ENCODE results near the gene PXDN.

Gene PXDN

DNA sequence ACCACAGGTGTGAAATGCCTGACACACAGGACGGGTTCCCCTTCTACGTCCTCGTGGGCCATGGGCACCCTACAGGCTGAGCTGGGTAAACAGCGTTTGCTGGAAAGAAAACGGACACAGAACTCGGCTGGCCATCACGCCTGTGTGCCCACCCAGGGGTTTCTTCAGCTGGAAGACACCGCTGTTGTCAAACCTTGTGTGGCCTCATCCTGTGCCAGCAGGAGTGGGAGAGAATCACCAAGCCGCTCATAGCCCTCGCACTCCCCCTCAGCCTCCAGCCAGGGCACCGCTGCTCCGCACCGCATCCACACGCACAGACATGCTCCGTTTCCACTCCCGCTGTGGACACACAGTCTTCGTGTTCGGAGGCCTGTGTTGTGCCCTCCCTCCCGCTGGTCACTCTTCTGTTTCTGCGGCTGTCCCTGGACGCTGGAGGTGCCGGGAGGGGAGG, 161.4 kb downstream of the PXDN start:
- Histone ChIP-seq H3K4me1 (ENCODE audit: low read length) (no peaks in the 10 kb centered on the region), H4K20me1 (ENCODE audit: insufficient read depth, low read length) (no peaks in the 10 kb centered on the region), H3K9ac (ENCODE audit: low read length) (no peak overlapping the region), H3K4me3 (ENCODE audit: low read length) (no peak overlapping the region), H3K27me3 (replicated peaks; ENCODE audit: insufficient read depth, low read length) (no peaks in the 10 kb centered on the region), H3K79me2 (ENCODE audit: low read length) (no peaks in the 10 kb centered on the region), H3F3A (ENCODE audit: insufficient read depth, low read length) (no peaks in the 10 kb centered on the region), H3K9me3 (replicated peaks; ENCODE audit: insufficient read depth, low read length) (no peaks in the 10 kb centered on the region), H3K27ac (ENCODE audit: low read length) (no peak overlapping the region), H3K4me2 (ENCODE audit: low read depth, low read length) (no peak overlapping the region), H3K36me3 (replicated peaks; ENCODE audit: insufficient read depth, low read length) (no peaks in the 10 kb centered on the region), H3K9me2 (replicated peaks; ENCODE audit: insufficient read depth, low read length) (no peaks in the 10 kb centered on the region), H2AFZ (ENCODE audit: low read length) (no peak overlapping the region)
- TF ChIP-seq EZH2 (optimal IDR thresholded peaks at IDR 0.05; ENCODE audit: low read depth, low read length): no peak
- TF ChIP-seq, protein P1, sequence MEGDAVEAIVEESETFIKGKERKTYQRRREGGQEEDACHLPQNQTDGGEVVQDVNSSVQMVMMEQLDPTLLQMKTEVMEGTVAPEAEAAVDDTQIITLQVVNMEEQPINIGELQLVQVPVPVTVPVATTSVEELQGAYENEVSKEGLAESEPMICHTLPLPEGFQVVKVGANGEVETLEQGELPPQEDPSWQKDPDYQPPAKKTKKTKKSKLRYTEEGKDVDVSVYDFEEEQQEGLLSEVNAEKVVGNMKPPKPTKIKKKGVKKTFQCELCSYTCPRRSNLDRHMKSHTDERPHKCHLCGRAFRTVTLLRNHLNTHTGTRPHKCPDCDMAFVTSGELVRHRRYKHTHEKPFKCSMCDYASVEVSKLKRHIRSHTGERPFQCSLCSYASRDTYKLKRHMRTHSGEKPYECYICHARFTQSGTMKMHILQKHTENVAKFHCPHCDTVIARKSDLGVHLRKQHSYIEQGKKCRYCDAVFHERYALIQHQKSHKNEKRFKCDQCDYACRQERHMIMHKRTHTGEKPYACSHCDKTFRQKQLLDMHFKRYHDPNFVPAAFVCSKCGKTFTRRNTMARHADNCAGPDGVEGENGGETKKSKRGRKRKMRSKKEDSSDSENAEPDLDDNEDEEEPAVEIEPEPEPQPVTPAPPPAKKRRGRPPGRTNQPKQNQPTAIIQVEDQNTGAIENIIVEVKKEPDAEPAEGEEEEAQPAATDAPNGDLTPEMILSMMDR (IDR thresholded peaks at IDR 0.05; ENCODE audit: low read length): no peak
- TF ChIP-seq EZH2phosphoT487 (IDR thresholded peaks at IDR 0.05; ENCODE audit: low read length): no peak
- no peak for DNase-seq

DNA sequence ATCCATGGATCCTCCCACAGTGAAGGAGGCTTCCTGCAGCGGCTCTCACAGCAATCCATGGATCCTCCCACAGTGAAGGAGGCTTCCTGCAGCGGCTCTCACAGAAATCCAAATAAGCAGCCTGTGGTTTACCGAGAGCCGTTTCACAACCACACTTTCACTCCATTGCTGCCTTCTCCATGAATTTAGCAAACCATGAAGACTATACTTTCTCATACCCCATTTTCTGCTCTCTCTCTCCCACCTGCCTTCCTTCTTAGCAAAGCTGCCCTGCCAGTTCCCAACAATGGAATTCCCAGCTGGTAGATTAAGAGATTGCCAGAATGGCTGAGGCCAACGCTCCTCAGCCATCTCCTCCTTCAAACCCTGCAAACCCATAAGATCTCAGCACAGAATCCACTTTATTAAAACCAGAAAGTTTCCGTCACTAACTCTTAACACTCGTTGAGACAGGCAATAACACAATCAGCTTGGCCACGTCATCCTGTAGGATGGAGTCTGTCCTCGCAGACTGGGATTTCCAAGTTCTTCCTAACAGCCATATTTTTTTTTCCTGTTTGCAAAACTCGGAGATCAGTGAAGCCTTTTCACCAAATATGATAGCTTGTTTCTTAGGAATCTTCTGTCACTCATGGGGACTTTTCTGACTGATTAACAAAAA, 162.2 kb downstream of the PXDN start:
- no peak for TF ChIP-seq EZH2 (optimal IDR thresholded peaks at IDR 0.05; ENCODE audit: low read depth, low read length)
- TF ChIP-seq EZH2phosphoT487 (IDR thresholded peaks at IDR 0.05; ENCODE audit: low read length): no peak
- TF ChIP-seq, protein P1 (IDR thresholded peaks at IDR 0.05; ENCODE audit: low read length): no peak
- H3K9me3 ChIP-seq (replicated peaks; ENCODE audit: insufficient read depth, low read length): no peaks in the 10 kb centered on the region
- H3K27me3 ChIP-seq (replicated peaks; ENCODE audit: insufficient read depth, low read length): no peaks in the 10 kb centered on the region
- H2AFZ ChIP-seq (ENCODE audit: low read length): no peak overlapping the region
- H3K36me3 ChIP-seq (replicated peaks; ENCODE audit: insufficient read depth, low read length): no peaks in the 10 kb centered on the region
- H3K4me3 ChIP-seq (ENCODE audit: low read length): no peak overlapping the region
- no peaks in the 10 kb centered on the region for H3K79me2 ChIP-seq (ENCODE audit: low read length)
- H4K20me1 ChIP-seq (ENCODE audit: insufficient read depth, low read length): no peaks in the 10 kb centered on the region
- no peak for DNase-seq
- H3F3A ChIP-seq (ENCODE audit: insufficient read depth, low read length): no peaks in the 10 kb centered on the region
- H3K9me2 ChIP-seq (replicated peaks; ENCODE audit: insufficient read depth, low read length): no peaks in the 10 kb centered on the region
- H3K27ac ChIP-seq (ENCODE audit: low read length): no peak overlapping the region
- H3K9ac ChIP-seq (ENCODE audit: low read length): no peak overlapping the region
- no peaks in the 10 kb centered on the region for H3K4me1 ChIP-seq (ENCODE audit: low read length)
- H3K4me2 ChIP-seq (ENCODE audit: low read depth, low read length): no peak overlapping the region

Measured in MM.1S (cell line).